Measurements from ENCODE around the gene SLC26A11.

SLC26A11 gene

GRCh38 chr17:80202197-80202596 lies 18.0 kb upstream of the SLC26A11 start:
- no peak overlapping the region for H3K4me3 ChIP-seq (replicated peaks; ENCODE audit: low read depth, low read length)
- no peak for TF ChIP-seq CTCF (IDR thresholded peaks at IDR 0.05; ENCODE audit: low read depth, low read length, missing control alignments)
- DNase-seq (ENCODE audit: extremely low read depth, low read depth) = no peak

GRCh38 chr17:80203471-80203963 lies 16.7 kb upstream of the SLC26A11 start:
- DNase-seq (ENCODE audit: extremely low read depth, low read depth) = no peak
- TF ChIP-seq CTCF (IDR thresholded peaks at IDR 0.05; ENCODE audit: low read depth, low read length, missing control alignments) = no peak
- H3K4me3 ChIP-seq (replicated peaks; ENCODE audit: low read depth, low read length) = no peak overlapping the region

DNA sequence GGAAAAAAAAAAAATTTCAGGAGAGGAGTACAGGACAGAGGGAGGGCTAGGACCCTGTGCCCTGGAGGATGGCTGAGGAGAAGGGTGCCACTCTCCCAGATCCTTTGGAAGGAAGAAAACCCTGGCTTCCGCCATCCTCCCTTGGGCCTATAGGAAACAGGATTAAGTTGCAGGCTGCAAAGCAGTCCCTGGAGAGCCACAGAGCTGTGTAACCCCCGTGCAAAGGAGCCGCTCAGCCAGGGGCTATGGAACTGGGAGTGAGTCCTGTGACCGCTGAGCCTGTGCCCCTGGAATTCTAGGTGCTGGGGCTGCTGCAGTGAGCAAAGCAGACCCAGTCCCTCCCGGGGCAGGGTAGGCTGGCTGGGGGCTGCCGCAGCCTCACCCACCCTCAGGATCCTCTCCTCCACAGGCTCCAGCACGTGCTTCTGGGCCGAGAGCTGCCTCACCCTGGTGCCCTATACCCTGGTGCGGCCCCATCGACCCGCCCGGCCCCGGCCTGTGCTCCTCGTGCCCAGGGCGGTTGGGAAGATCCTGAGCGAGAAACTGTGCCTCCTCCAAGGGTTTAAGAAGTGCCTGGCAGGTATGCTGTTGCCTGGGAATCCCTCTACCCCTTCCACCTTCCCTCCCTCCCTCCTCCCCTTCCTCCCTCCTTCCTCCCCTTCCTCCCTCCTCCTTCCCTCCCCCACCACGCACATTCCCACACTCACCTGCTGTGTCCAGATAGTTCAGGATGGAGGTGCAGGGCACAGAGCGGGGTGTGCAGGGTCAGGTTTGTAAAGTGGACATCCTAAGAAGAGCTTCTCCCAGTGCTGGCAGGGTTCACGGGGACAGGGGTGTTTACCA lies 15.4 kb upstream of the SLC26A11 start:
- H3K4me3 ChIP-seq (replicated peaks; ENCODE audit: low read depth, low read length) = no peak overlapping the region
- DNase-seq (ENCODE audit: extremely low read depth, low read depth) = no peak
- TF ChIP-seq CTCF (IDR thresholded peaks at IDR 0.05; ENCODE audit: low read depth, low read length, missing control alignments) = no peak

DNA sequence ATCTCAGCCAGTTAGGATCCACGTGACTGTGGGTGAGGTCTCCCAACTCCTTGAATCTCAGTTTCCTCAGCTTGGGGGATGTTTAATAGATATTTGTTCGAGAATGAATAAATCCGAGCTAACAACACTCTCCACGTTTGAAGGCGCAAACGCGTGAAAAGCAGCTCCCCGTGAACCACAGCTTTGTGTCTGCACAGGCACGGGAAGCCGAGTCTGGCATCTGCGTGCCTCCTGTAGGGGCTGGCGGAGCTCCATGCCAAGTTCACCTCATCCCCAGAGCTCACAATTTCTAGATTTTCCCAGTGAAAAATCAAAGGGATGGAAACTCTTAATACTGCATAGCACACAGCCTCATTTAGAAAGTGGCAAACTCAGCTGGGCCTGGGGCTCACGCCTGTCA lies 14.4 kb upstream of the SLC26A11 start:
- no peak for DNase-seq (ENCODE audit: extremely low read depth, low read depth)
- no peak for TF ChIP-seq CTCF (IDR thresholded peaks at IDR 0.05; ENCODE audit: low read depth, low read length, missing control alignments)
- H3K4me3 ChIP-seq (replicated peaks; ENCODE audit: low read depth, low read length) = no peak overlapping the region

DNA sequence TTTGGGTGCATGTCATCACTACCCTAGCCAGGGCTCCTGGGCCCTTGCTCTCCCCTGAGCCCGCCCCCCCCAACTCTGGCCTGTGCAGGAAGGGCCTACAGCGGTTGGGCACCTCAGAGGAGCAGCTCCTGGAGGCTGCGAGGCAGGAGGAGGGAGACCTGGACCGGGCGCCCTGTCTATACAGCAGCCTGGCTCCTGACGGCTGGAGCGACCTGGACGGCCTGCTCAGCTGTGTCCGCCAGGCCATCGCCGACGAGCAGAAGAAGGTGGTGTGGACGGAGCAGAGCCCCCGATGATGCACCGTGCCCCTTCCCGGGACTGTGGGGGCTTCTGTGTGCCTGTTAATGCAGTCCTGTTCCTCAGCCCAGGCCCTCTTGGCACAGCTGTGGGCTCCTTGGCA lies 12.2 kb upstream of the SLC26A11 start:
- DNase-seq (ENCODE audit: extremely low read depth, low read depth) = no peak
- H3K4me3 ChIP-seq (replicated peaks; ENCODE audit: low read depth, low read length) = no peak overlapping the region
- no peak for TF ChIP-seq CTCF (IDR thresholded peaks at IDR 0.05; ENCODE audit: low read depth, low read length, missing control alignments)

DNA sequence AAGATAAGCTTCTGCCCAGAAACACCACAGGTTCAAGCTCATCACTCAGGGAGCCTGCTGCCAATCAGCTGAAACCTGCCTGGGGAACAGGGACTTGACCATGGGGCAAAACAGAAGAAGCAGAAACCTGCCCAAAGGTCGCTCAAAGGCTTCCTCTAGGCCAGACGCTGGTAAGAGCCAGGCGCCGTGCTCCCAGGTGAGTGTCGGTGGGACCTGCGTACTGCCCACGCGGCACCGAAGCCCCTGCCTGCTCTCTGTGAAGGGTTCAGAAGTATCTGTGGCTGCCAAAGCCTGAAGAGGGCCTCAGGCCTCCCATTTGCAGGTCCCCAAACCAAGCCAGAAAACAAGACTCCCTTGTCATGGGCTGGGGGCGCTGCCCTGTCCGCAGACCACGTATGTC lies 10.5 kb upstream of the SLC26A11 start:
- TF ChIP-seq CTCF (IDR thresholded peaks at IDR 0.05; ENCODE audit: low read depth, low read length, missing control alignments) = no peak
- H3K4me3 ChIP-seq (replicated peaks; ENCODE audit: low read depth, low read length) = no peak overlapping the region
- DNase-seq (ENCODE audit: extremely low read depth, low read depth) = no peak
